ENCODE measurements around the gene BIRC3.

- TF ChIP-seq CTCF (IDR thresholded peaks at IDR 0.05): no peak
- no peak for TF ChIP-seq TP53 (CRISPR knock-in tag; IDR thresholded peaks at IDR 0.05)
- no peak for TF ChIP-seq POLR2A (IDR thresholded peaks at IDR 0.05; ENCODE audit: low read length)
- TF ChIP-seq MYC (IDR thresholded peaks at IDR 0.05; ENCODE audit: borderline replicate concordance, low read length): no peak
- no peak for TF ChIP-seq REST (IDR thresholded peaks at IDR 0.05)
- TF ChIP-seq CHD2 (IDR thresholded peaks at IDR 0.05; ENCODE audit: low read length, partially characterized antibody): no peak
Measured at GRCh38 chr11:102375720-102376399, 58.6 kb downstream of the BIRC3 start.
